ENCODE results near the gene TAF11L12. TPM values are rescaled to one million over a fixed set of nuclear protein-coding genes. Genes with fewer than 3 reads are reported as not detected.

Gene TAF11L12
- polyA plus RNA-seq, 1 donor from 2014 or later = not detected

DNA sequence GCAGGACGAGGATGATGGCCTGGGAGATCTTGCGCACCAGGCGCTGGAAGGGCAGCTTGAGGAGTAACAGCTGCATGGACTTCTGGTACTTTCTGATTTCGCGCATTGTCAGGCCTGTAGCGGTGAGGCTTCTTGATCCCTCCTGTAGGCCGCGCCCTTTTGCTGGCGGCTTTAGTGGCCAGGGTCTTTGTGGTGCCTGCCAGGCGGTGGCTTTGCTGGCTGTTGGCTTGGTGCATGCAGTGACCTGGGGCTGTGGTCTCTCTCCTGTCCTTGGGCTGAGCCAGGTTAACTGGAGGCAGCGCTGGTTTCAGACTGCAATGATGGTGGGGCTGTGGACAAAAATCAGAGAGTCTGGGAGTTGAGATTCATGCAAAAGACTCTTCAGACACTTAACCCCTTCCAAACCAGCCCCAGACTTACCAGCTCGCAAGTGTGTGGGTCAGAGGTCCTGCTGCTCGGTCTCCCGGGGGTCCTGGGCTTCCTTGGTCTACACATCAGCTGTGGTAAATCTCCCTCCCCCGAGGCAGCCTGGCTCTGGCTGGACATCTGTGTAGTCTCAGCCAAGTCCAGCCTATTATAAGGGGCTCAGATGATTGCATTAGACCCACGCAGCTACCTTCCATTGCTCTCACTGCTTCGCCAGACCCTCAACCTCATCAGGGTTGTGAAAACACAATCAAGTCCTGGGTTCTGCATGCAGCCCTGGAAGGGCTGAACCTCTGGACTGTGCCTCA lies 4.8 kb downstream of the TAF11L12 start:
- no peak overlapping the region for H3K27ac ChIP-seq (ENCODE audit: low read length)
- H3K9me2 ChIP-seq (ENCODE audit: insufficient read depth, low read length) = no peaks in the 10 kb centered on the region
- TF ChIP-seq EZH2 (IDR thresholded peaks at IDR 0.05; ENCODE audit: borderline replicate concordance, insufficient read depth, low read length, poor library complexity, severe bottlenecking) (no peak), POLR2AphosphoS5 (IDR thresholded peaks at IDR 0.05) (no peak), TAF1 (IDR thresholded peaks at IDR 0.05; ENCODE audit: low read depth) (no peak), SMC3 (conservative IDR thresholded peaks at IDR 0.05; ENCODE audit: poor library complexity) (no peak), RAD21 (conservative IDR thresholded peaks at IDR 0.05) (no peak), EP300 (conservative IDR thresholded peaks at IDR 0.05; ENCODE audit: poor library complexity, severe bottlenecking) (no peak), MXI1 (conservative IDR thresholded peaks at IDR 0.05; ENCODE audit: poor library complexity, severe bottlenecking) (no peak)
- TF ChIP-seq, protein P1, sequence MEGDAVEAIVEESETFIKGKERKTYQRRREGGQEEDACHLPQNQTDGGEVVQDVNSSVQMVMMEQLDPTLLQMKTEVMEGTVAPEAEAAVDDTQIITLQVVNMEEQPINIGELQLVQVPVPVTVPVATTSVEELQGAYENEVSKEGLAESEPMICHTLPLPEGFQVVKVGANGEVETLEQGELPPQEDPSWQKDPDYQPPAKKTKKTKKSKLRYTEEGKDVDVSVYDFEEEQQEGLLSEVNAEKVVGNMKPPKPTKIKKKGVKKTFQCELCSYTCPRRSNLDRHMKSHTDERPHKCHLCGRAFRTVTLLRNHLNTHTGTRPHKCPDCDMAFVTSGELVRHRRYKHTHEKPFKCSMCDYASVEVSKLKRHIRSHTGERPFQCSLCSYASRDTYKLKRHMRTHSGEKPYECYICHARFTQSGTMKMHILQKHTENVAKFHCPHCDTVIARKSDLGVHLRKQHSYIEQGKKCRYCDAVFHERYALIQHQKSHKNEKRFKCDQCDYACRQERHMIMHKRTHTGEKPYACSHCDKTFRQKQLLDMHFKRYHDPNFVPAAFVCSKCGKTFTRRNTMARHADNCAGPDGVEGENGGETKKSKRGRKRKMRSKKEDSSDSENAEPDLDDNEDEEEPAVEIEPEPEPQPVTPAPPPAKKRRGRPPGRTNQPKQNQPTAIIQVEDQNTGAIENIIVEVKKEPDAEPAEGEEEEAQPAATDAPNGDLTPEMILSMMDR (IDR thresholded peaks at IDR 0.05; ENCODE audit: poor library complexity, severe bottlenecking) = no peak
- TF ChIP-seq, protein P2, sequence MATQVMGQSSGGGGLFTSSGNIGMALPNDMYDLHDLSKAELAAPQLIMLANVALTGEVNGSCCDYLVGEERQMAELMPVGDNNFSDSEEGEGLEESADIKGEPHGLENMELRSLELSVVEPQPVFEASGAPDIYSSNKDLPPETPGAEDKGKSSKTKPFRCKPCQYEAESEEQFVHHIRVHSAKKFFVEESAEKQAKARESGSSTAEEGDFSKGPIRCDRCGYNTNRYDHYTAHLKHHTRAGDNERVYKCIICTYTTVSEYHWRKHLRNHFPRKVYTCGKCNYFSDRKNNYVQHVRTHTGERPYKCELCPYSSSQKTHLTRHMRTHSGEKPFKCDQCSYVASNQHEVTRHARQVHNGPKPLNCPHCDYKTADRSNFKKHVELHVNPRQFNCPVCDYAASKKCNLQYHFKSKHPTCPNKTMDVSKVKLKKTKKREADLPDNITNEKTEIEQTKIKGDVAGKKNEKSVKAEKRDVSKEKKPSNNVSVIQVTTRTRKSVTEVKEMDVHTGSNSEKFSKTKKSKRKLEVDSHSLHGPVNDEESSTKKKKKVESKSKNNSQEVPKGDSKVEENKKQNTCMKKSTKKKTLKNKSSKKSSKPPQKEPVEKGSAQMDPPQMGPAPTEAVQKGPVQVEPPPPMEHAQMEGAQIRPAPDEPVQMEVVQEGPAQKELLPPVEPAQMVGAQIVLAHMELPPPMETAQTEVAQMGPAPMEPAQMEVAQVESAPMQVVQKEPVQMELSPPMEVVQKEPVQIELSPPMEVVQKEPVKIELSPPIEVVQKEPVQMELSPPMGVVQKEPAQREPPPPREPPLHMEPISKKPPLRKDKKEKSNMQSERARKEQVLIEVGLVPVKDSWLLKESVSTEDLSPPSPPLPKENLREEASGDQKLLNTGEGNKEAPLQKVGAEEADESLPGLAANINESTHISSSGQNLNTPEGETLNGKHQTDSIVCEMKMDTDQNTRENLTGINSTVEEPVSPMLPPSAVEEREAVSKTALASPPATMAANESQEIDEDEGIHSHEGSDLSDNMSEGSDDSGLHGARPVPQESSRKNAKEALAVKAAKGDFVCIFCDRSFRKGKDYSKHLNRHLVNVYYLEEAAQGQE (IDR thresholded peaks at IDR 0.05; ENCODE audit: borderline replicate concordance) = no peak
- H3K4me3 ChIP-seq (ENCODE audit: low read length) = no peak overlapping the region
- H3F3A ChIP-seq (ENCODE audit: insufficient read depth, low read length, poor library complexity, severe bottlenecking) = no peaks in the 10 kb centered on the region
- no peaks in the 10 kb centered on the region for H3K79me2 ChIP-seq (replicated peaks; ENCODE audit: insufficient read depth, low read length)
- no peaks in the 10 kb centered on the region for H4K20me1 ChIP-seq (ENCODE audit: insufficient read depth)
- H2AFZ ChIP-seq (ENCODE audit: low read depth, low read length) = no peak overlapping the region
- no peaks in the 10 kb centered on the region for H3K9me3 ChIP-seq (ENCODE audit: low read length)
- no peaks in the 10 kb centered on the region for H3K27me3 ChIP-seq (ENCODE audit: insufficient read depth, low read depth, low read length)
- H3K36me3 ChIP-seq (ENCODE audit: insufficient read depth, low read length) = no peaks in the 10 kb centered on the region
- no peak overlapping the region for H3K4me2 ChIP-seq (ENCODE audit: low read length)
- no peak overlapping the region for H3K9ac ChIP-seq (ENCODE audit: low read length)

DNA sequence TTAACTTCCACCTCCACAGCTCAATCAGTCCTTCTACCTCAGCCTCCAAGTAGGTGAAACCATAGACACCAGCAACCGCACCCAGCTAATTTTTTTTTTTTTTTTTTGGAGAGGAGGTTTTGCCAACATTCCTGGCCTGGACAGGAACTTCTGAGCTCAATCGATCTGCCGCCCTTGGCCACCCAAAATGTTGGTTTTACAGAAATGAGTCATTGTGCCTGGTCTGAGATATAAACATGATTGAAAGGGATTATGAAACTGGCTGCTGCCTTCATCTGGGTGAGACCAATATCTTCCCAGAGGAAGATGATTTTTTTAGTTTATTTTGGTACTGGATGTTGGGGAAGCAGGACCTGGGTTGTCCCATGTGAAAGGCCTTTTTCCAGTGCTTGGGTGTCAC lies 9.2 kb downstream of the TAF11L12 start:
- H3K79me2 ChIP-seq (replicated peaks; ENCODE audit: insufficient read depth, low read length) = no peaks in the 10 kb centered on the region
- H3K4me3 ChIP-seq (ENCODE audit: low read length) = no peak overlapping the region
- no peaks in the 10 kb centered on the region for H3K27me3 ChIP-seq (ENCODE audit: insufficient read depth, low read depth, low read length)
- no peaks in the 10 kb centered on the region for H3K9me3 ChIP-seq (ENCODE audit: low read length)
- H2AFZ ChIP-seq (ENCODE audit: low read depth, low read length) = no peak overlapping the region
- H3K9me2 ChIP-seq (ENCODE audit: insufficient read depth, low read length) = no peaks in the 10 kb centered on the region
- no peaks in the 10 kb centered on the region for H3K36me3 ChIP-seq (ENCODE audit: insufficient read depth, low read length)
- H4K20me1 ChIP-seq (ENCODE audit: insufficient read depth) = no peaks in the 10 kb centered on the region
- no peaks in the 10 kb centered on the region for H3F3A ChIP-seq (ENCODE audit: insufficient read depth, low read length, poor library complexity, severe bottlenecking)
- TF ChIP-seq RAD21 (conservative IDR thresholded peaks at IDR 0.05) (no peak), MXI1 (conservative IDR thresholded peaks at IDR 0.05; ENCODE audit: poor library complexity, severe bottlenecking) (no peak), EZH2 (IDR thresholded peaks at IDR 0.05; ENCODE audit: borderline replicate concordance, insufficient read depth, low read length, poor library complexity, severe bottlenecking) (no peak), TAF1 (IDR thresholded peaks at IDR 0.05; ENCODE audit: low read depth) (no peak), SMC3 (conservative IDR thresholded peaks at IDR 0.05; ENCODE audit: poor library complexity) (no peak)
- TF ChIP-seq, protein P2 (IDR thresholded peaks at IDR 0.05; ENCODE audit: borderline replicate concordance) = no peak
- TF ChIP-seq, protein P1 (IDR thresholded peaks at IDR 0.05; ENCODE audit: poor library complexity, severe bottlenecking) = no peak
- H3K27ac ChIP-seq (ENCODE audit: low read length) = no peak overlapping the region
- no peak overlapping the region for H3K9ac ChIP-seq (ENCODE audit: low read length)
- H3K4me2 ChIP-seq (ENCODE audit: low read length) = no peak overlapping the region
